ENCODE measurements around the gene NIPAL4.

The NIPAL4 gene

GRCh38 chr5:157485811-157486210 is 25.8 kb downstream of the NIPAL4 start:
- no peak for DNase-seq (ENCODE audit: low read depth)

GRCh38 chr5:157486221-157486681 is 26.2 kb downstream of the NIPAL4 start:
- no peak for TF ChIP-seq CTCF (conservative IDR thresholded peaks at IDR 0.05; ENCODE audit: low read depth, low read length)
- no peak overlapping the region for H3K4me3 ChIP-seq (ENCODE audit: low read length)
- DNase-seq (ENCODE audit: low read depth) = no peak

More at GRCh38 chr5:157485811-157486210, 25.8 kb downstream of the NIPAL4 start:
- H3K4me3 ChIP-seq (ENCODE audit: low read length) = no peak overlapping the region
- TF ChIP-seq CTCF (conservative IDR thresholded peaks at IDR 0.05; ENCODE audit: low read depth, low read length) = no peak

- no peak for DNase-seq (ENCODE audit: low read depth)
- no peak for TF ChIP-seq CTCF (conservative IDR thresholded peaks at IDR 0.05; ENCODE audit: low read depth, low read length)
- H3K4me3 ChIP-seq (ENCODE audit: low read length) = no peak overlapping the region
Observed at GRCh38 chr5:157486861-157487260, 26.8 kb downstream of the NIPAL4 start.

GRCh38 chr5:157487358-157487757 is 27.3 kb downstream of the NIPAL4 start:
- no peak for TF ChIP-seq CTCF (conservative IDR thresholded peaks at IDR 0.05; ENCODE audit: low read depth, low read length)
- DNase-seq (ENCODE audit: low read depth) = no peak
- no peak overlapping the region for H3K4me3 ChIP-seq (ENCODE audit: low read length)

DNA sequence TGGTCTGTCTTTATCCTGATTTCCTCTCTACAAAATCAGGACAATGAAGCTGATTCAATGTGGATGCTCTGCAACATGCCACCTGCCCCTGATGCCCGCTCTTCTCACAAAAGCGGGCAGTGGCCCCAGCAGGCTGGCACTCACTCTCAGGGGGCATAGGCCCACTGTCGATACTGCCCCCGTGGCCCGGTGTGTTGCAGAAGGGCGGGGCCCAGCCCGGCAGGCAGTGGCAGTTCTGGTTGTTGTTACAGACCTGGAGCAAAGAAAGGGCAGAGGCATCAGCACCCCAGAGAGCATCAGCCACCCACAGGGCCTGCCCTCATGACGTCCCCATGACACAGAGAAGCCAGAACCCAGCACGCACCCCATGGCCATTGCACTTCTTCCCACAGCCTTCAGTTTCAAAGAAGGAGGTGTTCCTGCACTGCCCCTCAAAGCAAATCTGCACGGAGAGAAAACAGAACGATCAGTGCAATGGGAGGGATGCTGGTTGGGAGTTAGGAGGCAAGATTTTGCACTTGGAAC is 31.5 kb downstream of the NIPAL4 start:
- DNase-seq (ENCODE audit: low read depth) = no peak
- no peak for TF ChIP-seq CTCF (conservative IDR thresholded peaks at IDR 0.05; ENCODE audit: low read depth, low read length)

DNA sequence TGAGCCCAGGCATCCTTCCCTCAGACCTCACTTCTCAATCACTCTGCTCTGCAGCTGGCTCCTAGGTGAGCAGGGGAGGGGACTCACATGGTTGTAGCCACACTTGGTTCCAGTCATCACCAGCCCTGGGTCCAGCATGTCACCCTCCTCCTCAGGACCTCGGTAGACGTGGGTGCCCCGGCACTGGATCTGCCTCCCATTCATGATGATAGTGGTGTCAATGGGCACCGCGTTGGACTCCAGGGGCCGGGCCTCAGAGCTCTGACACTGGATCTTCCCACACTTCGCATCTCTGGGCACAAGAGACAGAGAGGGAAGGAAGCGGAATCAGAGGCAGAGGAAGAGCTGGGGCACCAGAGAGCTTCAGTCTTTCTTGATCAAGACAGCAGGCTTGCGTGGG is 32.9 kb downstream of the NIPAL4 start:
- DNase-seq (ENCODE audit: low read depth) = no peak
- TF ChIP-seq CTCF (conservative IDR thresholded peaks at IDR 0.05; ENCODE audit: low read depth, low read length) = no peak
- no peak overlapping the region for H3K4me3 ChIP-seq (ENCODE audit: low read length)

More for the DNA sequence above, 31.5 kb downstream of the NIPAL4 start:
- H3K4me3 ChIP-seq (ENCODE audit: low read length) = no peak overlapping the region

DNA sequence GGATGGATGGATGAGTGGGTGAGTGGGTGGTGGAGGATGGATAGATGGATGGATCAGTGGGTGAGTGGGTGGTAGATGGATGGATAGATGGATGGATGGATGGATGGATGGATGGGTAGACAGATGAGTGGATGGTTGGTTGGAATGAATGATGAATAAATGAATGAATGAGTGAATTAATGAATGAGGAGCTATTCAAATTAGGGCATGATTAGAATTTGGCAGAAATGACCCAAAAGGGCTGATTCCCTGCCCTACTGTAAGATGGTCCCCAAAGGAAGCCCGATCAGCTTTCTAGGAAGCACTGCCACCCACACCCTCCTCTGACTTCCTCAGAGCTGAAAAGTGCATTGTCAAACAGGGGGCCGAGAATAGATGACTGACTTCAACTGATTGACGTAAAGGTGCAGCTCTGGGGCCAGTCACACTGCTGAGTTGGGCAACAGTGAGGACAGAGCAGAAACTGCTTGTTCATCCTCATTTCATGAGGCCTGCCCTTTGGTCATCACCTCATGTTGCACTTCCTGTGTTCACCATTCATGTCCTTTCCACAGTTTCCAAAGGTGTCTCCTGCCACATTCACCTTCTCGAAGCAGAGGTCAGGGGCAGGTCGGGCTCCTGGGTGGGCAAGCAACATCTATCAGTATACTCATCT is 34.3 kb downstream of the NIPAL4 start:
- no peak for DNase-seq (ENCODE audit: low read depth)
- no peak for TF ChIP-seq CTCF (conservative IDR thresholded peaks at IDR 0.05; ENCODE audit: low read depth, low read length)
- no peak overlapping the region for H3K4me3 ChIP-seq (ENCODE audit: low read length)
